ENCODE measurements around the gene OSBPL9.

DNA sequence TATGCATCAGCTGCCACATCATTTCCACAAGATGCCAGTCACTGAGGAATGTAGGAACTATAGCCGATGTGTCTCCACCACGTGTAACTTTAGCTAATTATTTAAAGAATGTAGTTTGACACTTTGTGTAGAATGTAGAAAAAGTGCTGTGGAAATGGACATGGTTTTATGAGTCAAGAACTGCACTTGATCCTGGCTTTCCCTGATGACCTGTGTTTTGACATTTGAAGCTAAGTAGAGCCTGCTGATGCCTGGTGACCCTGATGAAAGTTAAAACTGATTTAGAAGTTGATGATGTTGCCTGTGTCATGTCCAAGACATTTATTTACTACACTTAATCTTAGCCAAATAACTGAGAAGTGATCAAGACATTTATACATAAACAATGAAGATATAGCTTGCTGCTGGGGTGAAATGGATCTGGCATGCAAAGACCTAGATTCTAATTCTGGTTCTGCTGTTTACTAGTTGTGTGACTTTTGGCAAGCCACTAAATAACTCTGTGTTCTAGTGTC lies 4.4 kb upstream of the OSBPL9 start:
- TF ChIP-seq CTCF (IDR thresholded peaks at IDR 0.05) (no peak), EZH2 (IDR thresholded peaks at IDR 0.05) (no peak)
